PC-9 (cell line): ENCODE data around the gene STRADA.

Experiments used
- EZH2 ChIP-seq: fragments of 200-600 bp; sonication (generic); IDR thresholded peaks from 2 replicates; pipeline ENCODE4 v1.8.0; 2017; ENCODE audit warnings: antibody characterized with exemption, low read depth
- TF ChIP-seq, protein P1 (sequence below): fragments of 200-600 bp; sonication (generic); conservative IDR thresholded peaks from 2 replicates; pipeline ENCODE4 v1.6.1; 2017; ENCODE audit warnings: mixed run types, antibody characterized with exemption, mild to moderate bottlenecking, moderate library complexity

DNA sequence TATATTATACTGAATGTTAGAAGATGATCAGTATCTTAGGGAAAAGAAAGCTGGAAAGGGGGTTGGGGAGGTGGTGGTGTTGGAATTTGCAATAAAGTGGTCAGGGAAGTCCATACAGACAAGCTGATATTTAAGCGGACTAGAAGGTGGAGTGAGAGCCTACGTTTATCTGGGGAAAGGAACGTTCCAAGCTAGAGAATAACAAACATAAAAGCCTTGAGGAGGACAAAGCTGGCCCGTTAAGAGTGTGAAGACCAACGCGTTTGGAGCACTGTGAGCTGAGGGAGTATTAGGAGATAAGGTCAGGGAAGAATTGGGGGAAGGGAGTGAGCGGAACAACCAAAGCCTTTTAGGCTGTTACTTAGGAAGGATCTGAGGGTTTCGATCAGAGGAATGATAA is 33.8 kb upstream of the STRADA start:
- TF ChIP-seq, protein P1, sequence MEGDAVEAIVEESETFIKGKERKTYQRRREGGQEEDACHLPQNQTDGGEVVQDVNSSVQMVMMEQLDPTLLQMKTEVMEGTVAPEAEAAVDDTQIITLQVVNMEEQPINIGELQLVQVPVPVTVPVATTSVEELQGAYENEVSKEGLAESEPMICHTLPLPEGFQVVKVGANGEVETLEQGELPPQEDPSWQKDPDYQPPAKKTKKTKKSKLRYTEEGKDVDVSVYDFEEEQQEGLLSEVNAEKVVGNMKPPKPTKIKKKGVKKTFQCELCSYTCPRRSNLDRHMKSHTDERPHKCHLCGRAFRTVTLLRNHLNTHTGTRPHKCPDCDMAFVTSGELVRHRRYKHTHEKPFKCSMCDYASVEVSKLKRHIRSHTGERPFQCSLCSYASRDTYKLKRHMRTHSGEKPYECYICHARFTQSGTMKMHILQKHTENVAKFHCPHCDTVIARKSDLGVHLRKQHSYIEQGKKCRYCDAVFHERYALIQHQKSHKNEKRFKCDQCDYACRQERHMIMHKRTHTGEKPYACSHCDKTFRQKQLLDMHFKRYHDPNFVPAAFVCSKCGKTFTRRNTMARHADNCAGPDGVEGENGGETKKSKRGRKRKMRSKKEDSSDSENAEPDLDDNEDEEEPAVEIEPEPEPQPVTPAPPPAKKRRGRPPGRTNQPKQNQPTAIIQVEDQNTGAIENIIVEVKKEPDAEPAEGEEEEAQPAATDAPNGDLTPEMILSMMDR = no peak
- no peak for TF ChIP-seq EZH2
